Neutrophil (primary cell): Measurements from ENCODE around the gene ADSL.

Source experiments
- H3K27ac ChIP-seq: fragments of 200-600 bp; sonication (generic); 2 replicates; pipeline ENCODE4 v1.5.1; 2016; ENCODE audit warnings: mild to moderate bottlenecking, moderate library complexity
- H3K27me3 ChIP-seq: fragments of 200-600 bp; sonication (generic); 2 replicates; pipeline ENCODE4 v1.6.0; 2016; ENCODE audit warnings: mild to moderate bottlenecking
- H3K36me3 ChIP-seq: fragments of 200-600 bp; sonication (generic); 2 replicates; pipeline ENCODE4 v1.5.1; 2017
- H3K4me1 ChIP-seq, 2 experiments: fragments of 200-600 bp in 1 of 2; sonication (generic) in 1 of 2; 1 replicate in 1 of 2; 2 replicates in 1 of 2; pipeline versions ENCODE4 v1.5.1 to v1.6.1; 2013 to 2016; ENCODE audit warnings: low read depth in 1 of 2, low read length in 1 of 2, mild to moderate bottlenecking in 1 of 2, moderate library complexity in 1 of 2; ENCODE audit not compliant: control insufficient read depth in 1 of 2, insufficient read depth in 1 of 2
- H3K4me3 ChIP-seq, 2 experiments: fragments of 200-600 bp in 1 of 2; sonication (generic) in 1 of 2; 1 replicate in 1 of 2; 2 replicates in 1 of 2; pipeline ENCODE4 v1.5.1; 2013 to 2016; ENCODE audit warnings: low read depth in 1 of 2, low read length in 1 of 2, mild to moderate bottlenecking in 1 of 2, moderate library complexity in 1 of 2
- H3K9me3 ChIP-seq: fragments of 200-600 bp; sonication (generic); 2 replicates; pipeline ENCODE4 v1.5.1; 2016
- CTCF ChIP-seq: fragments of 200-600 bp; sonication (generic); IDR thresholded peaks from 2 replicates; pipeline ENCODE4 v1.5.1; 2016; ENCODE audit warnings: antibody characterized with exemption

Gene ADSL

GRCh38 chr22:40423310-40423688 lies 77.0 kb downstream of the ADSL start:
- no peaks in the 10 kb centered on the region for H3K27me3 ChIP-seq
- TF ChIP-seq CTCF = no peak
- H3K9me3 ChIP-seq = no peaks in the 10 kb centered on the region
- peak overlapping the region; percentile 54 for H3K27ac ChIP-seq
- H3K36me3 ChIP-seq = peaks cover 100% of the 10 kb centered on the region
- H3K4me3 ChIP-seq = no peak overlapping the region
- H3K4me1 ChIP-seq = peaks cover 0 to 12% of the 10 kb centered on the region in 2 experiments

- Histone ChIP-seq H3K4me1 (peaks cover 0 to 12% of the 10 kb centered on the region in 2 experiments), H3K36me3 (peaks cover 100% of the 10 kb centered on the region), H3K4me3 (no peak overlapping the region), H3K27ac (peak overlapping the region; percentile 54), H3K27me3 (no peaks in the 10 kb centered on the region), H3K9me3 (no peaks in the 10 kb centered on the region)
- no peak for TF ChIP-seq CTCF
These were observed 77.8 kb downstream of the ADSL start for GRCh38 chr22:40423882-40424640.

- Histone ChIP-seq H3K4me3 (no peak overlapping the region), H3K9me3 (no peaks in the 10 kb centered on the region), H3K36me3 (peaks cover 100% of the 10 kb centered on the region), H3K27me3 (no peaks in the 10 kb centered on the region), H3K4me1 (peaks cover 0 to 12% of the 10 kb centered on the region in 2 experiments), H3K27ac (peak overlapping the region; percentile 54)
- no peak for TF ChIP-seq CTCF
These were observed 78.8 kb downstream of the ADSL start for GRCh38 chr22:40425082-40425481.

- no peak overlapping the region for H3K4me3 ChIP-seq
- H3K36me3 ChIP-seq = peaks cover 98% of the 10 kb centered on the region
- no peaks in the 10 kb centered on the region for H3K27me3 ChIP-seq
- TF ChIP-seq CTCF = no peak
- H3K4me1 ChIP-seq = peaks cover 0 to 12% of the 10 kb centered on the region in 2 experiments
- H3K27ac ChIP-seq = peak overlapping the region; percentile 54
- no peaks in the 10 kb centered on the region for H3K9me3 ChIP-seq
These were observed 80.5 kb downstream of the ADSL start for GRCh38 chr22:40426594-40427333.

- peaks cover 91% of the 10 kb centered on the region for H3K36me3 ChIP-seq
- no peak overlapping the region for H3K27ac ChIP-seq
- H3K4me1 ChIP-seq = peaks cover 4 to 6% of the 10 kb centered on the region in 2 experiments
- H3K9me3 ChIP-seq = no peaks in the 10 kb centered on the region
- H3K27me3 ChIP-seq = no peaks in the 10 kb centered on the region
- no peak overlapping the region for H3K4me3 ChIP-seq
- TF ChIP-seq CTCF = no peak
These were observed 82.5 kb downstream of the ADSL start for GRCh38 chr22:40428796-40429195.
